ENCODE results near the gene SGPP1. TPM values are rescaled to one million over a fixed set of nuclear protein-coding genes. Genes with fewer than 3 reads are reported as not detected.

Gene SGPP1
- total RNA-seq, 2 experiments from 2014 or later, result 21.0 to 35.4 TPM

DNA sequence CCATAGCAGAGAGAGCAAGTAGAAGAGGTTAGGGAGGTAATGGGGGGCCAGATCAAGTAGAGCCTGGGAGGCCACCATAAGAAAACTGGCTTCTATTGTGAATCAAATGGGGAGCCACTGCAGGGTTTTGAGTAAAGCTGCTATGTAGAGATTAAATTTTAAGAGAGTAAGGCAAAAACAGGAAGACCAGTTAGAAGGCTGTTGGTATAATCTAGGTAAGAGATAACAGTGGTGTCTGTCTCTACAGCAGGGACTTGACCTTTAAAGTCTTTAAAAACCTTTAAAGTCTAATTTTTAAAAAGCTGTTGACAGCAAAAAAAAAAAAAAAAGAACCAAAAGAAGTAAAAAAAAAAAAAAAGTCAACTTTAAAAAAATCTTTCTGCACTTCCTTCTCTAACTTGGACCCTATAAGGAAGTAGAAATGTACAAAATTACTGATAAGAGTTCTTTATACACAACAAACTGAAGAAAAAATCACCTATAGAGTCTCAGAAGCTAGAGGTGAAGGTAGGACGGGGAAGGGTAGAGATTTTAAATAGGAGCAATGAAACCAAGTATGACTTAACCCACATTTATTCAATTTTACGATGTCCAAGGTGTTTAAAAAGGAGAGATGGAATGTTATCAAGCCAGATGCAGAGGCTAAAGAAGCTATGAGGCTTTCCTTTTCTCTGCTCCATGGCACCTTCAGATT, 26.1 kb downstream of the SGPP1 start:
- no peaks in the 10 kb centered on the region; the same call in 1 of the 2 replicates for H3K9me3 ChIP-seq (ENCODE audit: low read length)
- peaks cover 91% of the 10 kb centered on the region for H3K79me2 ChIP-seq (ENCODE audit: insufficient read depth, low read depth, low read length)
- peaks cover 41% of the 10 kb centered on the region for H3K36me3 ChIP-seq (ENCODE audit: insufficient read depth, low read length)
- BruUV-seq (replicated peaks), result no TSS peak
- no peaks in the 10 kb centered on the region for H3K9me2 ChIP-seq (ENCODE audit: insufficient read depth, low read length)
- peaks cover 5% of the 10 kb centered on the region; the same call in 1 of the 2 replicates for H4K20me1 ChIP-seq (ENCODE audit: insufficient read depth, low read length)
- intact Hi-C loops (cut with micrococcal nuclease; ENCODE audit: unreplicated experiment), result no loop called here
- no peak for DNase-seq (ENCODE audit: low spot score)
- no peak overlapping the region for H3K27ac ChIP-seq (ENCODE audit: low read depth, low read length, poor library complexity, severe bottlenecking)
- ChIA-PET POLR2A (interaction anchor here (0.6 to 1.0 kb wide), 4 partner anchors 21 to 605 kb away, joined by 3 to 5 read pairs (median 4); no protein-coding TSS in a partner anchor), CTCF (ENCODE audit: unreplicated experiment) (no interaction called here)
- H3K4me3 ChIP-seq (ENCODE audit: low read depth, low read length, poor library complexity, severe bottlenecking), result no peak overlapping the region
- TF ChIP-seq, protein P1, sequence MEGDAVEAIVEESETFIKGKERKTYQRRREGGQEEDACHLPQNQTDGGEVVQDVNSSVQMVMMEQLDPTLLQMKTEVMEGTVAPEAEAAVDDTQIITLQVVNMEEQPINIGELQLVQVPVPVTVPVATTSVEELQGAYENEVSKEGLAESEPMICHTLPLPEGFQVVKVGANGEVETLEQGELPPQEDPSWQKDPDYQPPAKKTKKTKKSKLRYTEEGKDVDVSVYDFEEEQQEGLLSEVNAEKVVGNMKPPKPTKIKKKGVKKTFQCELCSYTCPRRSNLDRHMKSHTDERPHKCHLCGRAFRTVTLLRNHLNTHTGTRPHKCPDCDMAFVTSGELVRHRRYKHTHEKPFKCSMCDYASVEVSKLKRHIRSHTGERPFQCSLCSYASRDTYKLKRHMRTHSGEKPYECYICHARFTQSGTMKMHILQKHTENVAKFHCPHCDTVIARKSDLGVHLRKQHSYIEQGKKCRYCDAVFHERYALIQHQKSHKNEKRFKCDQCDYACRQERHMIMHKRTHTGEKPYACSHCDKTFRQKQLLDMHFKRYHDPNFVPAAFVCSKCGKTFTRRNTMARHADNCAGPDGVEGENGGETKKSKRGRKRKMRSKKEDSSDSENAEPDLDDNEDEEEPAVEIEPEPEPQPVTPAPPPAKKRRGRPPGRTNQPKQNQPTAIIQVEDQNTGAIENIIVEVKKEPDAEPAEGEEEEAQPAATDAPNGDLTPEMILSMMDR (conservative IDR thresholded peaks at IDR 0.05; ENCODE audit: low read length), result no peak
- TF ChIP-seq EZH2phosphoT487 (IDR thresholded peaks at IDR 0.05; ENCODE audit: borderline replicate concordance, low read depth, low read length), result no peak
- no peak overlapping the region for H2AFZ ChIP-seq (ENCODE audit: low read length)
- H3K4me2 ChIP-seq (ENCODE audit: low read length), result no peak overlapping the region
- H3K4me1 ChIP-seq (ENCODE audit: insufficient read depth, low read length, poor library complexity, severe bottlenecking), result peaks cover 31% of the 10 kb centered on the region

DNA sequence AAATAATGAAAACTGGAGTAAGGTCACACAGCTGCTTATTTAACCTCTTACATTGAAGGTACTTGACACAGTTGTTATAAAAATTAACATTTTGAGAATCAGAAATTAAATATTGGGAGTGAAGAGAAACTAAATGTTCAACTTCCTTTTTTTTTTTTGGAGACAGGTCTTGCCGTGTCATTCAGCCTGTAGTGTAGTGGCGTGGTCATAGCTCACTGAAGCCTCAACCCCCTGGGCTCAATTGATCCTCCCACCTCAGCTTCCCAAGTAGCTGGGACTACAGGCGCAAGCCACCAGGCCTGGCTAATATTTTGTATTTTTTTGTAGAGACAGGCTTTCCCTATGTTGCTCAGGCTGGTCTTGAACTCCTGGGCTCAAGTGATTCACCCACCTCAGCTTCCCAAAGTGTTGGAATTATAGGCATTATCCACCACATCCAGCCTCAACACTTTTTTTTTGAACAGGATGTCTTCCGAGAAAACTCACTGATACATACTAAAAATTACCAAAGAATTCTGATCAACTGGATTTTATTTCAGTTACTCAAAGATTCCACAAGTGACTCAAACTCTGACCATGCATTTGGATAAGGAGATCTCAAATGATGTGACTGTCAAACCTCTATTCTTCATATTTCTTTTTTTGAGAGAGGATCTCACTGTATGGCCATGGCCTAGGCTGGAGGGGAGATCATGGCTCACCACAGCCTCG, 35.4 kb downstream of the SGPP1 start:
- peaks cover 66% of the 10 kb centered on the region for H3K36me3 ChIP-seq (ENCODE audit: insufficient read depth, low read length)
- no TSS peak for BruUV-seq (replicated peaks)
- no peaks in the 10 kb centered on the region for H3K9me2 ChIP-seq (ENCODE audit: insufficient read depth, low read length)
- intact Hi-C loops (cut with micrococcal nuclease; ENCODE audit: unreplicated experiment), result no loop called here
- TF ChIP-seq, protein P1 (conservative IDR thresholded peaks at IDR 0.05; ENCODE audit: low read length), result no peak
- no peak for TF ChIP-seq EZH2phosphoT487 (IDR thresholded peaks at IDR 0.05; ENCODE audit: borderline replicate concordance, low read depth, low read length)
- DNase-seq (ENCODE audit: low spot score), result no peak
- H4K20me1 ChIP-seq (ENCODE audit: insufficient read depth, low read length), result no peaks in the 10 kb centered on the region
- POLR2A ChIA-PET, result interaction anchor here (0.7 kb wide), 2 partner anchors 98 to 164 kb away, joined by 3 read pairs; no protein-coding TSS in a partner anchor
- H2AFZ ChIP-seq (ENCODE audit: low read length), result no peak overlapping the region
- H3K27ac ChIP-seq (ENCODE audit: low read depth, low read length, poor library complexity, severe bottlenecking), result no peak overlapping the region
- peaks cover 22% of the 10 kb centered on the region; the same call in 1 of the 2 replicates for H3K79me2 ChIP-seq (ENCODE audit: insufficient read depth, low read depth, low read length)
- no peak overlapping the region for H3K4me3 ChIP-seq (ENCODE audit: low read depth, low read length, poor library complexity, severe bottlenecking)
- no peaks in the 10 kb centered on the region for H3K9me3 ChIP-seq (ENCODE audit: low read length)
- H3K4me2 ChIP-seq (ENCODE audit: low read length), result no peak overlapping the region
- CTCF ChIA-PET (ENCODE audit: unreplicated experiment), result no interaction called here
- no peaks in the 10 kb centered on the region for H3K4me1 ChIP-seq (ENCODE audit: insufficient read depth, low read length, poor library complexity, severe bottlenecking)
